Measurements from ENCODE around the gene FLOT1. TPM values are rescaled to one million over a fixed set of nuclear protein-coding genes. Genes with fewer than 3 reads are reported as not detected.

The FLOT1 gene
- total and polyA plus RNA-seq, 9 of the 15 experiments (the other 6 are each of a cell fraction or from before 2014, with no cell fraction given), result 11.7 to 149 (median 118) TPM

DNA sequence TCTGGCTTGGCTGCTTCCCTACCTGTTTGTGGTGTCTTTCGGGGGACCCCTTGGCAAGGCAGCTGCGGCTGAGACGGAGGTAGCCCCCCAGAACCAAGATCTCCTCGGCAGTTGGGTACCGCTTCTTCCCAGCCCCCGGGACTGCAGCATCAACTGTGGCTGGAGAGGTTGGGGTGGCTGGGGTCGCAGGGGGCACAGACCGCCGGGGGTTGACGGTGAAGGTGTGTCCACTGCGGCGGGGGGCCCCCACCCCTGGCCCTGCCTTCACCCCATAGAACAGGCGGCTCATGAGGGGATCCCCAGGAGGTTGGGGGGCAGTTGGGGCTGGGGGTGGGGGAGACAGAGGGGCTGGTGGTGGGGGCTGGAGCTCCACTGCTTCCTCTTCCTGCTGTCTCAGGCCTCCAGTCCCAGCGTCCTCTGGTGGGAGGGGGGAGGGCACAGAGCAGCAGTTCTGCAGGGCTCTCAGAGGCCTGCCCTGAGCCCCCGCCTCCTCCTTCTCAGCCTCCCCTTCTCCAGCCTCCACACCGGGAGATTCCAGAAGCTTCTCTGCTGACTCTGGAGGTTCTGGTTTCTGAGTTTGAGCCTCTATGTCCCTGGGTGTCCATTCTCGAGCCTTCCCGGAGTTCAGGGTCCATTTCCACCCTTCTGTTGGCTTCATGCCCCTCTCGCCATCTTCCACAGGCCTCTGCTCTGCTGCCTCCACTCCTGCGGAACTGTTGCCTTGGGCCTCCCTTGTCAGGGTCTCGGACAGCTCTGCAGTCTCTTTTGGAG lies 57.9 kb downstream of the FLOT1 start (continued):
- TF ChIP-seq ELF2 (CRISPR knock-in tag; IDR thresholded peaks at IDR 0.05), result no peak; the same call in 1 of the 2 replicates
- TF ChIP-seq, protein P1, sequence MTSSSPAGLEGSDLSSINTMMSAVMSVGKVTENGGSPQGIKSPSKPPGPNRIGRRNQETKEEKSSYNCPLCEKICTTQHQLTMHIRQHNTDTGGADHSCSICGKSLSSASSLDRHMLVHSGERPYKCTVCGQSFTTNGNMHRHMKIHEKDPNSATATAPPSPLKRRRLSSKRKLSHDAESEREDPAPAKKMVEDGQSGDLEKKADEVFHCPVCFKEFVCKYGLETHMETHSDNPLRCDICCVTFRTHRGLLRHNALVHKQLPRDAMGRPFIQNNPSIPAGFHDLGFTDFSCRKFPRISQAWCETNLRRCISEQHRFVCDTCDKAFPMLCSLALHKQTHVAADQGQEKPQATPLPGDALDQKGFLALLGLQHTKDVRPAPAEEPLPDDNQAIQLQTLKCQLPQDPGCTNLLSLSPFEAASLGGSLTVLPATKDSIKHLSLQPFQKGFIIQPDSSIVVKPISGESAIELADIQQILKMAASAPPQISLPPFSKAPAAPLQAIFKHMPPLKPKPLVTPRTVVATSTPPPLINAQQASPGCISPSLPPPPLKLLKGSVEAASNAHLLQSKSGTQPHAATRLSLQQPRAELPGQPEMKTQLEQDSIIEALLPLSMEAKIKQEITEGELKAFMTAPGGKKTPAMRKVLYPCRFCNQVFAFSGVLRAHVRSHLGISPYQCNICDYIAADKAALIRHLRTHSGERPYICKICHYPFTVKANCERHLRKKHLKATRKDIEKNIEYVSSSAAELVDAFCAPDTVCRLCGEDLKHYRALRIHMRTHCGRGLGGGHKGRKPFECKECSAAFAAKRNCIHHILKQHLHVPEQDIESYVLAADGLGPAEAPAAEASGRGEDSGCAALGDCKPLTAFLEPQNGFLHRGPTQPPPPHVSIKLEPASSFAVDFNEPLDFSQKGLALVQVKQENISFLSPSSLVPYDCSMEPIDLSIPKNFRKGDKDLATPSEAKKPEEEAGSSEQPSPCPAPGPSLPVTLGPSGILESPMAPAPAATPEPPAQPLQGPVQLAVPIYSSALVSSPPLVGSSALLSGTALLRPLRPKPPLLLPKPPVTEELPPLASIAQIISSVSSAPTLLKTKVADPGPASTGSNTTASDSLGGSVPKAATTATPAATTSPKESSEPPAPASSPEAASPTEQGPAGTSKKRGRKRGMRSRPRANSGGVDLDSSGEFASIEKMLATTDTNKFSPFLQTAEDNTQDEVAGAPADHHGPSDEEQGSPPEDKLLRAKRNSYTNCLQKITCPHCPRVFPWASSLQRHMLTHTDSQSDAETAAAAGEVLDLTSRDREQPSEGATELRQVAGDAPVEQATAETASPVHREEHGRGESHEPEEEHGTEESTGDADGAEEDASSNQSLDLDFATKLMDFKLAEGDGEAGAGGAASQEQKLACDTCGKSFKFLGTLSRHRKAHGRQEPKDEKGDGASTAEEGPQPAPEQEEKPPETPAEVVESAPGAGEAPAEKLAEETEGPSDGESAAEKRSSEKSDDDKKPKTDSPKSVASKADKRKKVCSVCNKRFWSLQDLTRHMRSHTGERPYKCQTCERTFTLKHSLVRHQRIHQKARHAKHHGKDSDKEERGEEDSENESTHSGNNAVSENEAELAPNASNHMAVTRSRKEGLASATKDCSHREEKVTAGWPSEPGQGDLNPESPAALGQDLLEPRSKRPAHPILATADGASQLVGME (CRISPR knock-in tag; IDR thresholded peaks at IDR 0.05), result no peak
- no peak for TF ChIP-seq ZNF263 (CRISPR knock-in tag; IDR thresholded peaks at IDR 0.05; ENCODE audit: borderline replicate concordance)
- TF ChIP-seq ZNF76 (CRISPR knock-in tag; IDR thresholded peaks at IDR 0.05; ENCODE audit: borderline replicate concordance), result no peak
- TF ChIP-seq ZNF696 (CRISPR knock-in tag; conservative IDR thresholded peaks at IDR 0.05), result no peak
- TF ChIP-seq ZNF354B (CRISPR knock-in tag; IDR thresholded peaks at IDR 0.05), result no peak
- TF ChIP-seq SOX6 (IDR thresholded peaks at IDR 0.05), result 0 out of 2 replicates have a peak, but pooled peaks have one; percentile 18
- TF ChIP-seq RCOR1 (IDR thresholded peaks at IDR 0.05; ENCODE audit: borderline replicate concordance in 1 of 2, low read depth in 2 of 2, low read length in 2 of 2), result peak in 1 of 2 experiments; percentile 51; a peak in 2 of 4 replicates
- peak; percentile 50 for TF ChIP-seq CHD1 (IDR thresholded peaks at IDR 0.05; ENCODE audit: low read length)
- no peak for TF ChIP-seq ZKSCAN1 (IDR thresholded peaks at IDR 0.05; ENCODE audit: low read depth, low read length)
- TF ChIP-seq GATAD2A (IDR thresholded peaks at IDR 0.05), result no peak
- 0 out of 2 replicates have a peak, but pooled peaks have one; percentile 21 for TF ChIP-seq ETV1 (tag; conservative IDR thresholded peaks at IDR 0.05; ENCODE audit: low read depth)
- TF ChIP-seq CSDE1 (IDR thresholded peaks at IDR 0.05), result no peak
- no peak for TF ChIP-seq NCOA2 (IDR thresholded peaks at IDR 0.05; ENCODE audit: partially characterized antibody in 2 of 2)
- TF ChIP-seq, protein P2, sequence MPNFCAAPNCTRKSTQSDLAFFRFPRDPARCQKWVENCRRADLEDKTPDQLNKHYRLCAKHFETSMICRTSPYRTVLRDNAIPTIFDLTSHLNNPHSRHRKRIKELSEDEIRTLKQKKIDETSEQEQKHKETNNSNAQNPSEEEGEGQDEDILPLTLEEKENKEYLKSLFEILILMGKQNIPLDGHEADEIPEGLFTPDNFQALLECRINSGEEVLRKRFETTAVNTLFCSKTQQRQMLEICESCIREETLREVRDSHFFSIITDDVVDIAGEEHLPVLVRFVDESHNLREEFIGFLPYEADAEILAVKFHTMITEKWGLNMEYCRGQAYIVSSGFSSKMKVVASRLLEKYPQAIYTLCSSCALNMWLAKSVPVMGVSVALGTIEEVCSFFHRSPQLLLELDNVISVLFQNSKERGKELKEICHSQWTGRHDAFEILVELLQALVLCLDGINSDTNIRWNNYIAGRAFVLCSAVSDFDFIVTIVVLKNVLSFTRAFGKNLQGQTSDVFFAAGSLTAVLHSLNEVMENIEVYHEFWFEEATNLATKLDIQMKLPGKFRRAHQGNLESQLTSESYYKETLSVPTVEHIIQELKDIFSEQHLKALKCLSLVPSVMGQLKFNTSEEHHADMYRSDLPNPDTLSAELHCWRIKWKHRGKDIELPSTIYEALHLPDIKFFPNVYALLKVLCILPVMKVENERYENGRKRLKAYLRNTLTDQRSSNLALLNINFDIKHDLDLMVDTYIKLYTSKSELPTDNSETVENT (CRISPR knock-in tag; IDR thresholded peaks at IDR 0.05), result no peak
- TF ChIP-seq ZNF324 (CRISPR knock-in tag; IDR thresholded peaks at IDR 0.05), result no peak
- TF ChIP-seq, protein P3, sequence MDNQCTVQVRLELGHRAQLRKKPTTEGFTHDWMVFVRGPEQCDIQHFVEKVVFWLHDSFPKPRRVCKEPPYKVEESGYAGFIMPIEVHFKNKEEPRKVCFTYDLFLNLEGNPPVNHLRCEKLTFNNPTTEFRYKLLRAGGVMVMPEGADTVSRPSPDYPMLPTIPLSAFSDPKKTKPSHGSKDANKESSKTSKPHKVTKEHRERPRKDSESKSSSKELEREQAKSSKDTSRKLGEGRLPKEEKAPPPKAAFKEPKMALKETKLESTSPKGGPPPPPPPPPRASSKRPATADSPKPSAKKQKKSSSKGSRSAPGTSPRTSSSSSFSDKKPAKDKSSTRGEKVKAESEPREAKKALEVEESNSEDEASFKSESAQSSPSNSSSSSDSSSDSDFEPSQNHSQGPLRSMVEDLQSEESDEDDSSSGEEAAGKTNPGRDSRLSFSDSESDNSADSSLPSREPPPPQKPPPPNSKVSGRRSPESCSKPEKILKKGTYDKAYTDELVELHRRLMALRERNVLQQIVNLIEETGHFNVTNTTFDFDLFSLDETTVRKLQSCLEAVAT (IDR thresholded peaks at IDR 0.05), result no peak; a peak in 1 of 4 replicates
- peak; percentile 35; the same call in 1 of the 2 replicates for TF ChIP-seq RB1 (IDR thresholded peaks at IDR 0.05; ENCODE audit: low read depth)
- TF ChIP-seq KHSRP (IDR thresholded peaks at IDR 0.05), result no peak
- TF ChIP-seq PRPF4 (IDR thresholded peaks at IDR 0.05; ENCODE audit: insufficient read depth, low read depth, low read length, poor library complexity, severe bottlenecking), result no peak
